ENCODE measurements around the gene ASAP2. TPM values are rescaled to one million over a fixed set of nuclear protein-coding genes. Genes with fewer than 3 reads are reported as not detected.

ASAP2 gene
- total RNA-seq, 1 experiment from 2014 or later: 12.6 TPM

DNA sequence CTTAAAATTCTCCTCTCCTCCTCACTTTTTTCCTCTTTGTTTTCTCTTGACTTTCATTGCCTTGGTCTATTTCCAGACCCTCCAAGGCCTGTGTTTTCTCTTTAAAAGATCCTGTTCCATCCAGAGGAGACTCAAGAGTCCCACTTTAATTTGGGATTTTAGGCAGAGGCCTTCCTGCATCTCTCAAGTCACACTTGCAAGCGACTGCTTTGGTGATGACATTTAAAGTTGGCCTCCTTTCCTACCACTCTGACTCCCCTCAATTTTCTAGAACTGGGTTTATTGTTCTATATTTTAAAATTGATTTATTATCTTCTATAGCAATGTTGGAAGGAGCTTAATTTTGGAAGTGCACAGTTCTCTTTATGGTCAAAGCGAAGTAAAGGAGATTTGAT lies 16.3 kb downstream of the ASAP2 start:
- H3K27me3 Mint-ChIP-seq (ENCODE audit: low read depth): peaks cover 37% of the 10 kb centered on the region
- TF ChIP-seq, protein P1, sequence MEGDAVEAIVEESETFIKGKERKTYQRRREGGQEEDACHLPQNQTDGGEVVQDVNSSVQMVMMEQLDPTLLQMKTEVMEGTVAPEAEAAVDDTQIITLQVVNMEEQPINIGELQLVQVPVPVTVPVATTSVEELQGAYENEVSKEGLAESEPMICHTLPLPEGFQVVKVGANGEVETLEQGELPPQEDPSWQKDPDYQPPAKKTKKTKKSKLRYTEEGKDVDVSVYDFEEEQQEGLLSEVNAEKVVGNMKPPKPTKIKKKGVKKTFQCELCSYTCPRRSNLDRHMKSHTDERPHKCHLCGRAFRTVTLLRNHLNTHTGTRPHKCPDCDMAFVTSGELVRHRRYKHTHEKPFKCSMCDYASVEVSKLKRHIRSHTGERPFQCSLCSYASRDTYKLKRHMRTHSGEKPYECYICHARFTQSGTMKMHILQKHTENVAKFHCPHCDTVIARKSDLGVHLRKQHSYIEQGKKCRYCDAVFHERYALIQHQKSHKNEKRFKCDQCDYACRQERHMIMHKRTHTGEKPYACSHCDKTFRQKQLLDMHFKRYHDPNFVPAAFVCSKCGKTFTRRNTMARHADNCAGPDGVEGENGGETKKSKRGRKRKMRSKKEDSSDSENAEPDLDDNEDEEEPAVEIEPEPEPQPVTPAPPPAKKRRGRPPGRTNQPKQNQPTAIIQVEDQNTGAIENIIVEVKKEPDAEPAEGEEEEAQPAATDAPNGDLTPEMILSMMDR (conservative IDR thresholded peaks at IDR 0.05): no peak
- Histone ChIP-seq H3K27ac (ENCODE audit: insufficient read length, low read depth, low read length) (no peak overlapping the region), H2AFZ (ENCODE audit: low read length) (no peak overlapping the region), H3K79me1 (ENCODE audit: insufficient read depth, low read depth, low read length, poor library complexity, severe bottlenecking) (no peaks in the 10 kb centered on the region), H3K79me2 (ENCODE audit: insufficient read depth, low read length) (peaks cover 3% of the 10 kb centered on the region; the same call in 1 of the 2 replicates), H2BK20ac (ENCODE audit: low read depth, low read length, poor library complexity, severe bottlenecking) (no peak overlapping the region), H2BK120ac (ENCODE audit: low read depth, low read length, poor library complexity, severe bottlenecking) (no peak overlapping the region), H3K18ac (ENCODE audit: insufficient read length, low read depth, low read length) (no peak overlapping the region), H3K4ac (ENCODE audit: low read depth, low read length) (no peak overlapping the region), H2BK12ac (ENCODE audit: insufficient read length, low read depth, low read length) (no peak overlapping the region), H3K4me1 (ENCODE audit: insufficient read depth, low read length) (peaks cover 7% of the 10 kb centered on the region; the same call in 1 of the 2 replicates), H3K27me3 (ENCODE audit: insufficient read depth, low read length) (no peaks in the 10 kb centered on the region; the same call in 1 of the 2 replicates), H3K14ac (ENCODE audit: insufficient read depth, low read length) (no peak overlapping the region), H3T11ph (ENCODE audit: low read length) (no peak overlapping the region), H3K23ac (ENCODE audit: insufficient read length, low read depth, low read length) (no peak overlapping the region), H3K23me2 (ENCODE audit: insufficient read length, low read depth, low read length, poor library complexity, severe bottlenecking) (no peaks in the 10 kb centered on the region), H4K20me1 (ENCODE audit: control insufficient read depth, insufficient read depth, insufficient read length) (no peaks in the 10 kb centered on the region), H4K8ac (replicated peaks; ENCODE audit: insufficient read length, low read depth, low read length) (no peak overlapping the region), H3K56ac (ENCODE audit: insufficient read length, low read depth, low read length) (no peak overlapping the region), H2AK5ac (ENCODE audit: insufficient read length, low read length) (no peak overlapping the region), H2BK15ac (ENCODE audit: low read depth, low read length) (no peak overlapping the region), H4K91ac (ENCODE audit: insufficient read length, low read depth, low read length) (no peak overlapping the region), H3K9ac (ENCODE audit: extremely low read depth, insufficient read length, low read length) (no peak overlapping the region), H2BK5ac (ENCODE audit: insufficient read length, low read length) (no peak overlapping the region), H3K4me2 (ENCODE audit: insufficient read depth, insufficient read length, low read length) (no peak overlapping the region), H3K9me3 (ENCODE audit: control insufficient read depth, low read depth, low read length) (no peaks in the 10 kb centered on the region), H4K5ac (ENCODE audit: insufficient read length, low read depth, low read length) (no peak overlapping the region)
- H3K9me3 Mint-ChIP-seq: peaks cover 4 to 8% of the 10 kb centered on the region in 2 experiments; a peak in 3 of 5 replicates
- no peak overlapping the region for H3K4me3 Mint-ChIP-seq
- peaks cover 0 to 14% (median 0%) of the 10 kb centered on the region in 3 experiments; a peak in 4 of 7 replicates for H3K36me3 Mint-ChIP-seq (ENCODE audit: insufficient read depth in 1 of 3, low read depth in 3 of 3)
- whole genome bisulfite sequencing (ENCODE audit: extremely low coverage, insufficient read length, low lambda C conversion rate): no CpG with 5 or more reads among the region's 2 CpGs
- peaks cover 25 to 39% of the 10 kb centered on the region in 2 experiments for H3K4me1 Mint-ChIP-seq
- no peak for DNase-seq
- no peak overlapping the region for H3K27ac Mint-ChIP-seq

Measured in H9 (cell line).